ENCODE measurements around the gene GPC3.

GRCh38 chrX:133864236-133864635, 121.2 kb downstream of the GPC3 start:
- TF ChIP-seq POLR2A (IDR thresholded peaks at IDR 0.05; ENCODE audit: low read depth, low read length) (no peak), CTCF (conservative IDR thresholded peaks at IDR 0.05; ENCODE audit: low read depth, low read length) (no peak), MAZ (IDR thresholded peaks at IDR 0.05; ENCODE audit: borderline replicate concordance, low read depth, low read length) (no peak), MXI1 (IDR thresholded peaks at IDR 0.05; ENCODE audit: borderline replicate concordance, low read depth, low read length) (no peak), USF2 (IDR thresholded peaks at IDR 0.05; ENCODE audit: low read depth, low read length) (no peak), RAD21 (IDR thresholded peaks at IDR 0.05; ENCODE audit: low read length) (no peak), RCOR1 (IDR thresholded peaks at IDR 0.05; ENCODE audit: insufficient replicate concordance, low read length) (no peak), CEBPB (IDR thresholded peaks at IDR 0.05; ENCODE audit: low read depth, low read length) (no peak), ELK1 (IDR thresholded peaks at IDR 0.05; ENCODE audit: borderline replicate concordance, low read depth, low read length) (no peak), CHD1 (IDR thresholded peaks at IDR 0.05; ENCODE audit: low read depth, low read length) (no peak), SMC3 (IDR thresholded peaks at IDR 0.05; ENCODE audit: low read depth, low read length) (no peak), BHLHE40 (IDR thresholded peaks at IDR 0.05; ENCODE audit: low read depth, low read length) (no peak), FOS (IDR thresholded peaks at IDR 0.05; ENCODE audit: low read depth, low read length) (no peak)

Measured in IMR-90 (cell line).